Medulla oblongata (tissue), 1 donor: ENCODE results near the gene PTPRN2.

Experiments
- DNase-seq: peaks from one replicate; pipeline ENCODE4 v3.0.0-alpha.2; 2015; ENCODE audit errors: extremely low spot score

Gene PTPRN2

DNA sequence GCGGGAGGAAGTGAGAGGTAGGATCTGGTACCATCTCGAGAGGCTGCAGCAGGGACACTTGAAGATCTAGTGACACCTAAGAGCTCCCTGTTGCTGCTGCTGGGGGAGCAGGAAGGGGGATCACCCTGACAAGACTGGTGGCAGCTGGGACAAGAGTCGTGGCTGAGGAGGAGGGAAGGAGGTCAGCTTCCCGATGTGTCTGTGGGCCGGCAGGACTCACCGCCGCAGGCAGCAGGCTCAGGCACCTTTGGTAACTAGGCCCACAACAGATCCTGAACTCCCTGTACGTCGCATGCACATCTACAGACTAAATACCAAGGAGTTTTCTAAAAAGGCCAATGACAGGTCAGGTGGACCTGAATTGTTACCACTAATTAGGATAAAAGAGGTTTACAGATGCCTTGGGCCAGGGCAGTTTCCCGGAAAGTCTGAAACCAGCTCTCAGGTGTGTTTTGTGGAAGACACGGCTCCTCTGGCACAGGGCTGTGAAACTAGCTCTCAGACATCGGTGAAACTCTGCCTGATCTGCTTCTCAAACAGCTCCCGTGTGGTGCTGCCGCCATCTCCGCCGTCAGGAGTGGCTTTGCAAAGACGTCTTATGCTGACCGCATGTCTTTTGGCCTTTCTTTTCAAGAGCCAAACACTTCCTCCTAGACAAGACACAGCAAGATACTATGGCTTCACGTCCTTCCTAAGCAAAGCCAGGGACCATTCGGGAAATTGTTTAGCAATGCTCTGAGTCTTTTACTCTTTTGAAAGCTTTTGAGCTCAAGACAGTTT lies 609.7 kb downstream of the PTPRN2 start:
- no peak for DNase-seq

DNA sequence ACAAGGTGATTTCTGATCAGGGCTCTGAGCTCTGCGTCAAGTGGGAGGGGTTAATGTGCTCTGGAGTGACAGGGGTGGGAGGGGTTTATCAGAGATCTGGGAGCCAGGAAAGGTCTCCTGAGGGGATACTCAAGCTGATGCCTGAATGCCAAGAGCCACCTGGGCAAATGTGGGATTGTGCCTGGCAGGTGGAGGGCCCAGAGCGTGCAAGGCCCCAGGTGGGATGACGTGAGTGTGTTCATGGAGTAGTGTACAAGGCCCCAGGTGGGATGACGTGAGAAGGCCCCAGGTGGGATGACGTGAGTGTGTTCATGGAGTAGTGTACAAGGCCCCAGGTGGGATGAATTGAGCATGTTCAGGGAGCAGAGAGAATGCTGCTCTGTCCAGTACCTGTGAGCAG lies 610.3 kb downstream of the PTPRN2 start:
- DNase-seq = no peak

DNA sequence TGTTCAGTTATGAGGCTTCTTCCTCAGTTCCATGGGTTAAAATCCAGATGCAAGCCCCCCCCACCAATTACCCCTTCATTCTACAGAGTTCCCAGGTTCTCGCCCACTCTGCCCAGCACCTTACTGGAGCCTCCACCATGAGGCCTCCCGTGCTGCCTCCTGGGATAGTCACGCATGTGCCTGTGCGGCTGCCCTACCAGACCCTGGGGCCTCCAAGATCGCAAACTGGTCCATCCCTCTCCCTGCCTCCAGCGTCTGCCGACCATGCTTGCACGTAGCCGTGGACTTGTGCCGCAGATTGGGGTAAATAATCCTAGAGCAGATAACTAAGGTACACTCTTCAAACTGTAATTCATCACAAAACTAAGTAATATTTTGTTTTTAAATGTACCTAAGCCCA lies 611.2 kb downstream of the PTPRN2 start:
- no peak for DNase-seq

GRCh38 chr7:157975401-157976372 lies 611.9 kb downstream of the PTPRN2 start:
- DNase-seq = no peak

- no peak for DNase-seq
Measured at GRCh38 chr7:157974678-157975230, 612.9 kb downstream of the PTPRN2 start.

DNA sequence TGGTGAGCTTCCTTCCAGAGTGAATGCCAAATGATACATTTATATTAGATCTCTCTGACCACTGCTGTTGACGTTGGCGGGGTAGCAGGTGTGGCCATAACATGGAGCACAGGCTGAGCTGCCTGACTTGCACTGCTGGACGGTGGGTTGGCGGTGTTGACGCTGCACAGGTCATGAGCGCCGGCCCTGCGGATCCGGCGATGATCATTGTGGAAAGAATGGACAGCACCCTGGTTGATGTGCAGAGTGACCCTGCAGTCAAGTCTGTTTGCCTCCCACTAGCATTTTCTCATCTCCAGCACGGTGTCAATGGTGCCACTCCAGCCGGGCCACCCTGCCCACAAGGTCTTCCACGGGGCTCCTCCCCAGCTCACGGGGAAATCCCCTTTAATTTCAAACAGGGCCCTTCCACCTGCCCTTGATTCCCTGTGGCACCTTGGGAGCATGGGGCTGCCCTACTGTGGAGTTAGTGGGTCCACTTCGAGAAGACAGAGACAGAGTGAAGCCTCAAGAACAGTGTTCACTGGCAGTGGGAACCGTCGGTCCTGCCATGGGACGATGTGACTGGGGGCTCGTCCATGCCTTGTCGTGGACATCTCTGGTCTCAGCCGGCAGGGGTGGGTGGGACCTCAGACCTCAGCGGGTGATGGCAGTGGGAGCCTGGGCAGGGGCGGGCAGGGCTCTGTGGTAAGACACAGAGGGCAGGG lies 613.5 kb downstream of the PTPRN2 start:
- DNase-seq = no peak

DNA sequence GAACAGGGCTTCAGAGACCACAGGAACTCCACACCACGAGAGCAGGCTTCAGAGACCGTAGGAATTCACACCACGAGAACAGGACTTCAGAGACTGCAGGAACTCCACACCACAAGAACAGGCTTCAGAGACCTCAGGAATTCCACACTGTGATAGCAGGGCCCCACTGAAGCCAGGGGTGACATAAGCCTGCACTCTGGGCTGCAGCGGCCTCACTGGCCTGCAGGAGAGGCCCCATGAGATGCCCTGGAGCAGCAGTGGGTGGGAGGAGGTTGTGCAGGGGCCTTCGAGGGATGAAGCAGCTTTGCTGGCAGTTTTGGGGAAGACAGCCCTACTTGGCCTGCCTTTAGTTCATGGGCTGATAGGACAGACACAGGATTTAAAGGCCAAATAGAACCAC lies 614.7 kb downstream of the PTPRN2 start:
- DNase-seq = no peak

DNA sequence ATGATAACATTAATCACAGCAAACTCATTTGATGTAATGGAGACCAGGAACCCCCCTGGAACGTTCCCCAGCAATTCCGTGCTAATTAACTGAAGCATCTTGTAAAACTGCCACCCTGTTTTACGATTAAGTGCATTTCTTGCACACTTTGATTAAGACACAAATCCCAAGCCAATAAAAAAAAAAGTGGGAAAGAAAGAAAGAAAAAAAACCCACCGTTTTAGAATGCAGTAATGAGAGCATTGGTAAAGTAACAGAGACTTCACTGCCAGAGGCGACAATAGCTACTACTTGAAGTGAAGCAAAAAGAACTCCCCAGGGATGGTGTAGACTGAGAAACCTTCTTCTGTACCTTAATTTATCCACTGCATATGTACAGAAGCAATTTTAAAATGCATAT lies 616.1 kb downstream of the PTPRN2 start:
- DNase-seq = no peak

- no peak for DNase-seq
Measured at GRCh38 chr7:157970744-157971143, 616.9 kb downstream of the PTPRN2 start.

DNA sequence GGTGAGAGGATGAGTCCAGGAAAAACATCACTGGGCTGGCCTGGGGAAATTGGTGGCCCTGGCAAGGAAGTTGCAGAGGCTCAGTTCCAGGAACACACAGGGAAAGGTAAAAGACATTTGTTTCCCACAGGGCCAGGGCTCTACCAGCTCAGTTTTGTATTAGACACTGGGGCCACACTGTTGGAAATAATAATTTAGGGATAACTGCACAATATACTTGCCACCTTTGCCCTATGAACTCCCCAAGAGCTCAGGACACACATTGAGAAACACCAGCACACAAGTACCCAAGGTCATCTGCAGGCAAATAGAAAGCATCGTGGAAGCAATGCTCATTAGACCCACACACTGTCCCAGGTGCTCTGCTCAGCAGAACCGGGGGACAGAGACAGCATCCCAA lies 617.6 kb downstream of the PTPRN2 start:
- DNase-seq = no peak

DNA sequence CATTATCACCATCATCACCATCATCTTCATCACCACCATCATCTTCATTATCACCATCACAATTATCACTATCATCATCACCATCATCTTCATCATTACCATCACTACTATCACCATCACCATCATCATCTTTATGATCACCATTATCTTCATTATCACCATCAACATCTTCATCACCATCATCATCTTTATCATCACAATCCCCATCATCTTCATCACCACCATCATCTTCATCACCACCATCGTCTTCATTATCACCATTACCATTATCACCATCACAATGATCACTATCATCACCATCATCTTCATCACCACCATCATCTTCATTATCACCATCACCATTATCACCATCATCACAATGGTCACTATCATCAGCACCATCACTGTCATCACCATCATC lies 621.1 kb downstream of the PTPRN2 start:
- no peak for DNase-seq

DNA sequence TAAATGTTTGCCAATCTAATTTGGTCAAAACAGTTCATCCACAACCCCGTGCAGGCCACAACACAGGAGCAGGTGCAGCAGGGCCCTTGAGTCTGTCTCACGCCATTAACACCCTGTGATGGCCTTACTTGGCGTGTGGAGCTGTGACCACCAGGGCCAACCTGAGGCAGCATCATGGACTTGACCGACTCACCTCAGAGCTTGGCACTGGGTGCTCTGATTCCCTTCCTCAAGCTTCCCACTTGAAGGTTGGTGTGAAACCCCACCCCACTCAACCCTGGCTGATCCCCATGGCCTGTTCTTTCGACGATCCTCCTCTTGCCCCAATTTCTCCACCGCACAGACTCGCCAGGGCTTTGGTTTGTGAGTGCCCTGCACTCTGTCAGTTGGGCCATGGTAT lies 623.1 kb downstream of the PTPRN2 start:
- no peak for DNase-seq

DNA sequence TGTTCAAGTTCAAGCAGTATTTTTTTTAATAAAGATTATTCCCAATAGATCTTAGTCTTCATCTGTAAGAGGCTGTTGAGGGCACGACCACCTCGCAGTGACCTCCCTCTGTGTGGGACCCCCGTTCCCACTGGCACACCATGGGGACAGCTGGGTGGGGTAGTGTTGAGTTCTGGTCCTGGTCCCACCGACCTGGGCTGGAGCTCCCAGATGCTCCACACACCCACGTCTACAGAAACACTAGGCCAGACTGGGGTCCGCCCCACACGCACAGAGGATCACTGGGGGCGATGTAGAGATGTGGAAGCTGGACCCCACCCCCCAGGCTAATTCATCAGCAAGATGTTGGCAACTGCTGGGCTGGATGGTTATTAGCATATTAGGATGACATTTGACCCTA lies 623.6 kb downstream of the PTPRN2 start:
- no peak for DNase-seq

GRCh38 chr7:157963526-157963925 lies 624.1 kb downstream of the PTPRN2 start:
- DNase-seq = no peak

DNA sequence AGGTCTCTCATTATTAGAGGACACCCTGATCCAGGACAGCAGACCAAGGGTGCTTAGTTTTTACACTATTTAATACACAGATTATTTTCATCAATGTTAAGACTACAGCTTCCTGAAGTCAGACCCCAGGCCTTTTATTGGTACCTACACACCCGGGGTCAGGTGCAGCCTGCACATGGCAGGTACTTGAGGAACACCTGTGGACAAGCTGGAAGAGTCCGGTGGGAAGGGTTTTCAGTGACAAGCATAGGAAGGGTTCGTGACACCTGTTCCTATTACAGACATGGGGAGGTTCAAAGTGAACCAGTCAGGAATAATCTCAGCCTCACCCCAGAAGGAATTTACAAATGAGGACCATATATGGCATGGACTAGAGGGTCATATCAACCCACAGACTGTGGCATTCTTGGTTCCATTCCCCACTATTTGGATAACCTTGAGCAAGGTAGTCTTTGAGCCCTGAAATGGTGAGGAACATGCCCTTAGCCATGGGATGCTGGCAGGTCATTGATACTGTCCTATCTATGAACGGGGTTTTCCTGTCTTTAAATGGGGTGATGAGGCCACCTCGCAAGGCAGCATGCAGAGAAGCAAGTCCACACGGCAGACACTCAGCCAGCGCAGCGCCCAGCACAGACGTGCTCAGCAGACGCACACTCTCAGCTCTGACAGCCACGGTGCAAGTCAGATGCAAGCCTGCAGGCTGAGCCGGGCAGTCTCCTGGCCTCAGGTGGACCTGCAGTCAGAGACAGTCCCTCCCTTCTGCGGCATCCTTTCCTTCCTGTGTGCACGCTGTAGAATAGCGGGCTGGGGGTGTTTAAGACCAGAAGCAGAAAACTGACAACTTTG lies 624.9 kb downstream of the PTPRN2 start:
- DNase-seq = no peak

DNA sequence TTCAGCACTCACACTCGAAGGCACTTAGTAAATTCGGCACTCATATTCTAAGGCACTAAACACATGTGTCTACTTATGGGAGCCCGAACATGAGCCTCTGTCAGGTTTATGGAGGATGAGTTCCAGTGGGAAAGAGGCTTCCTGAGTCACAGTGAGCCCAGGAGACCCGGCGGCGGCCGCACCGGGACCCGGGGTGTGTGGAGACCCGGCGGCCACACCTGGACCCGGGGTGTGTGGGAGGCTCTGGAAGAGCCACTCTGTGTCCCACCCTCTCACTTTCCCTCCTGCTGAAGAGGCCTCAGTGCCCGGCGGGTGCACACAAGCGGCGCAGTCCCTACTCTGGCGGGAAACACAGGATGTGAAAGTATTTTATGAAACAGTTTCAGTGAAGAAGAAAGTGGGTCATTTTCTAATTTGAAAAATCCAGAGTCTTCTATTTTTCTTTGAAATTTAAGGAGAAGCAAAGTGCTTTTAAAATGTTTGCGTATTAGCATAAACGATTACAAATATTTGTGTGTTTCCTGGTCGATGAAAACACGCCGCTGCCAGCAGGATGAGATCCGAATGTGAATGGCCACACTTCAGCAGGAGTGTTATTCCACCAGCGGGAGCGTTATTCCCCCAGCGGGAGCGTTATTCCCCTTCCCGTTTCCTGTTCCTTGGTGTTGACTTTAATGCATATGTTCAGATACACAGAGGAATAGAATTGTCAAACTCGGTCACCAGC lies 625.7 kb downstream of the PTPRN2 start:
- no peak for DNase-seq

DNA sequence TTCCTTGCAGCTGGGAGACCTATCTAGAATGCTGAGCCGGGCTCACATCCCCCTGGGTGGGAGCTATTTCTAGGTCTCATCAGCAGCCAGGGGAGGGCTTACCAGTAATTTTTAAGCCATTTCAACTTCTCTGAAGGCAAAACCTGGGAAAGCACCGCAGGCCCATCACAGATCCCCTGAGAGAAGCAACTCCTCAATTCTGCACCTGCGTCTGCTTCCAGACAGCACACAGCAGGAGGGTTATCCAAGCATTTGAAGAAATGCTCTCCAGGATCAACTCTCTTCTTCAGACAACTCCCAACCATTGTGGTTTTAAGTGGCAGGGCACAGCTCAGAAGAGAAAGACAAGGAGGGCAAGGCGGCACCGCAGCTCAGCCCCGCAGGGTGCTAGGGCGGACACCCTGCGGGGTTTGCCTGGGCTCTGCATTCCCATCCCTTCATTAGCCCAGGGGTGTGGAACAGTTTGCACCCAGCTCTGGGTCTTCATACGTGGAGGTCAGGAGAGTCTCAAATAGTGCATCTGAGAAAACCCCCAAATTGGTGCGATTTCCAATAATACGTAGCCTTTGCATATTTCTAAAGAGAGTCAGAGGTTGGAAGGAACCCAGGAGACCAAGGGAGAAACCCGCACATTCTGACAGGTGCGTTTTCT lies 632.1 kb downstream of the PTPRN2 start:
- DNase-seq = no peak

DNA sequence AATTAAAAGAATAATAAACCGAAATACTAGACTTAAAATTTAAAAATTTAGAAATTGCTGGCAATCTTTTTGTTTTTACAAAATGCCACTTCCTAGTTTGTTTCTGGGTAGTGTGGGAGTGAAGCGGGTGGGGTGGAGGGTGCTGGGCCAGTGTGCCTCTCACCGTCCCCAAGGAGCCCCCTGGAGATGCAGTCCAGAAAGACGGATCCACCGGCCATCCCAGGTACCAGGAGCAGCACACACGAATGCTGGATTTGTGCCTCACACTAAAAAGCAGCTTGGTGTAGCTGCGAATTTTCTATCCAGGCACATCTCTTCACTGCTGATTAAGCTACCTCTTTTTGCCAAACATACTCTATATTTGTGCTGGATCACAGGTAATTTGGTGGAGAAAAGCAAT lies 632.7 kb downstream of the PTPRN2 start:
- DNase-seq = no peak

DNA sequence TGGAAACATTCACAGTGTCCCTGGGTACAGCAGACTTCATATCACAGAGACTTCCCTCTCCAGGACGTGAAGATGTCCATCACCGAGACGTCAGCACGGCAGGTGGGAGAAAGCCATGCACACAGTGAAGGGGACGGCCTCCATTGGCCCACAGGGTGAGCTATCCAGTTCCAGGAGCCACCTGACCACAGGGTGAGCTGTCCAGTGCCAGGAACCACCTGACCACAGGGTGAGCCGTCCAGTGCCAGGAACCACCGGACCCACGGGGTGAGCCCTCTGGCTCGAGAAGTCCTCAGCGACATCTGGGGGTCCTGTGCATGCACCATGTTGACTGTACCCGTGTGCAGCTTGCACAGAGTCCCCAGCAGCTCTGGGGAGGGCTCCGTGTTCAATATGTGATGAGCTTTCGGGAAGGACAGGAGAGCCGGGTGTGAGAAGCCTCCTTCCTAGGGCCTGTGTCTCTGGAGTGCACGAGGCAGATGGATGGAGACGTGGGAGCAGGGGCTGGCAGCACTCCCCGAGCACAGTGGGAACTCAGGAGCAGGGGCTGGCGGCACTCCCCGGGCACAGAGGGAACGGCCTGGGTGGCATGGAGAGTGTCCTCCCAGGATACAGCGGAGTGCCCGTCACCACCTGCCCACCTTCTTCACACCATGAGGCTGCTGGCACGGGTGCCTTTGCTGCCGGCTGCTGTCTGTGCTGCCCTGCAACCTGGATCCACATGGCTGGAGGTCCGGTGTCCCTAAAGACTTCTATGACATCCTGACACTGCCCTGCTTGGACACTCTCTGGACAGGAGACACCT lies 634.6 kb downstream of the PTPRN2 start:
- no peak for DNase-seq
